NB4 (cell line): ENCODE results near the gene GOSR2.
"Not testable (repeated sequence)": the region's sequence is repeated elsewhere in the genome, so short reads cannot be mapped to it uniquely, and the experiment has no call there.

ENCODE experiments used
- DNase-seq: peaks from one replicate; pipeline ENCODE4 v3.0.0; 2010; ENCODE audit warnings: low read depth
- H3K4me3 ChIP-seq: one replicate; pipeline ENCODE4 v1.5.1; 2011; ENCODE audit warnings: mild to moderate bottlenecking, low read depth, low read length, moderate library complexity
- MYC ChIP-seq: IDR thresholded peaks from 2 replicates; pipeline ENCODE4 v1.6.1; 2011; ENCODE audit warnings: low read depth, low read length
- POLR2A ChIP-seq: IDR thresholded peaks from 2 replicates; pipeline ENCODE4 v1.6.1; 2011; ENCODE audit warnings: mild to moderate bottlenecking; ENCODE audit not compliant: insufficient read length; ENCODE audit errors: extremely low read depth
- TF ChIP-seq, protein P1 (sequence below): IDR thresholded peaks from 2 replicates; pipeline ENCODE4 v1.6.1; 2011; ENCODE audit warnings: low read depth, low read length
- TF ChIP-seq, protein P2 (sequence below): IDR thresholded peaks from one replicate; pipeline ENCODE4 v1.5.1; 2012; ENCODE audit warnings: low read depth, low read length

The GOSR2 gene

DNA sequence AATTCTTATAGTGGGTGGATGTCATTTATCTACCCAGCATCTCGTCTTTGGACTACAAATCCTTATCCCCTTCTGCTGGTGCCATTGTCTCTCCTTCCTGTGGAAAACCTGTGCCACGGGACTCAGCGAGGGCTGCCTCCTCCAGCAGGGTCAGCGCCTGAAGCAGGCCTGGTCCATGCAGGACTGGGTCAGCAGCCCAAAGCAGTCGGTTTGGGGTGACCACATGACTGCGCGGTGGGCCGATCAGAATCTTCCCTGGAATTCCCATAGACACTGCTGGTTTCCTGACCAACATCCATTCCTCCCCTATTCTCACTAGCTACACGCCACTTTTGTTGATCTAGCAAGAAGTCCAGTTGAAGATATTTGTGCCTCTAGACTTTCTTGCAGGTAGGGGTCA, 29.2 kb downstream of the GOSR2 start:
- H3K4me3 ChIP-seq: no peak overlapping the region
- TF ChIP-seq, protein P1, sequence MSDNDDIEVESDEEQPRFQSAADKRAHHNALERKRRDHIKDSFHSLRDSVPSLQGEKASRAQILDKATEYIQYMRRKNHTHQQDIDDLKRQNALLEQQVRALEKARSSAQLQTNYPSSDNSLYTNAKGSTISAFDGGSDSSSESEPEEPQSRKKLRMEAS: no peak
- TF ChIP-seq MYC: no peak
- TF ChIP-seq POLR2A: no peak
- TF ChIP-seq, protein P2, sequence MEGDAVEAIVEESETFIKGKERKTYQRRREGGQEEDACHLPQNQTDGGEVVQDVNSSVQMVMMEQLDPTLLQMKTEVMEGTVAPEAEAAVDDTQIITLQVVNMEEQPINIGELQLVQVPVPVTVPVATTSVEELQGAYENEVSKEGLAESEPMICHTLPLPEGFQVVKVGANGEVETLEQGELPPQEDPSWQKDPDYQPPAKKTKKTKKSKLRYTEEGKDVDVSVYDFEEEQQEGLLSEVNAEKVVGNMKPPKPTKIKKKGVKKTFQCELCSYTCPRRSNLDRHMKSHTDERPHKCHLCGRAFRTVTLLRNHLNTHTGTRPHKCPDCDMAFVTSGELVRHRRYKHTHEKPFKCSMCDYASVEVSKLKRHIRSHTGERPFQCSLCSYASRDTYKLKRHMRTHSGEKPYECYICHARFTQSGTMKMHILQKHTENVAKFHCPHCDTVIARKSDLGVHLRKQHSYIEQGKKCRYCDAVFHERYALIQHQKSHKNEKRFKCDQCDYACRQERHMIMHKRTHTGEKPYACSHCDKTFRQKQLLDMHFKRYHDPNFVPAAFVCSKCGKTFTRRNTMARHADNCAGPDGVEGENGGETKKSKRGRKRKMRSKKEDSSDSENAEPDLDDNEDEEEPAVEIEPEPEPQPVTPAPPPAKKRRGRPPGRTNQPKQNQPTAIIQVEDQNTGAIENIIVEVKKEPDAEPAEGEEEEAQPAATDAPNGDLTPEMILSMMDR: no peak
- DNase-seq: no peak

DNA sequence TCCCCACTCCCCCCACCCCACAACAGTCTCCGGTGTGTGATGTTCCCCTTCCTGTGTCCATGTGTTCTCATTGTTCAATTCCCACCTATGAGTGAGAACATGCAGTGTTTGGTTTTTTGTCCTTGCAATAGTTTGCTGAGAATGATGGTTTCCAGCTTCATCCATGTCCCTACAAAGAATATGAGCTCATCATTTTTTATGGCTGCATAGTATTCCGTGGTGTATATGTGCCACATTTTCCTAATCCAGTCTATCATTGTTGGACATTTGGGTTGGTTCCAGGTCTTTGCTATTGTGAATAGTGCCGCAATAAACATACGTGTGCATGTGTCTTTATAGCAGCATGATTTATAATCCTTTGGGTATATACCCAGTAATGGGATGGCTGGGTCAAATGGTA, 30.2 kb downstream of the GOSR2 start:
- not testable (repeated sequence) for DNase-seq, H3K4me3 ChIP-seq

DNA sequence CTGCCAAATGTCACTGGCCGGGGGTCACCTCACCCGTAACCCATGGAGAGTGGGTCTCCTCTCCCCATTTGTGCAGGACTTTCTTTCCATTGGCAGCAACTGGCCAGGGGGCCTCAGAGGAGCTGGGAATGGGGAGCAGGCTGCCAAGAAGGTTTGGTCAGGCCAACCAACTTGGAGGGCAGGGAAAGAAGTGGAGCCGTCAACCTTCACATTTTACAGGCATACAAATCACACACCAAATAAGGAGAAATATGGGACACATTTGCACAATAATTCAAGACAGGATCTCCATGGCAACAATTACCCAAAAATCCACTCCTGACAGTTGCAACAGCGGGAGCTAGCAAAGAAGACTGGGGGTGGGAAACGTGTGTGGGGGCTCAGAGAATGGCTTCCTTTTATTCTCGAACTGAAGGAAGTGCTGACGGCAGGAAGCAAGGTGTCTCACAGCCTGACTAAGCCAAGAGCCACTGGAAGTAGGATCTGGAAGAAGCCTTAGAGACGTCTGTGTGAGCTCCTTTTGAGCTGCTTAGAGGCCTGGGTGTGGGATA, 35.2 kb downstream of the GOSR2 start:
- no peak overlapping the region for H3K4me3 ChIP-seq
- TF ChIP-seq MYC: no peak
- no peak for TF ChIP-seq POLR2A
- TF ChIP-seq, protein P1: no peak
- TF ChIP-seq, protein P2: no peak
- no peak for DNase-seq

DNA sequence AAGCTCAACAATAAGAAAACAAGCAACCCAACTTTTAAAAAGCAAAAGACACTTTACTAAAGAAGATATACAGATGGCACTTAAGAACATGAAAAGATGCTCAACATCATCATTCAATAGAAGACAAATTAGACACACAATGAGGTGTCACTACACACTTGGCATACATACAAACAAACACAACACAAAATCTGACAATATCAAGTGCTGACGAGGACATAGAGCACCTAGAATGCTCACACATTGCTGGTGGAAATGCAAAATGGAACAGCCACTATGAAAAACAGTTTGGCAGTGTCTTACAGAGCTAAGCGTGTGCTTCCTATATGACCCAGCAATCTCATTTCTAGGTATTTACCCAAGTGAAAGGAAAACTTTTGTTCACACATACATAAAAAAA, 37.2 kb downstream of the GOSR2 start:
- no peak for TF ChIP-seq POLR2A
- TF ChIP-seq, protein P2: no peak
- no peak for TF ChIP-seq MYC
- TF ChIP-seq, protein P1: no peak
- no peak for DNase-seq
- no peak overlapping the region for H3K4me3 ChIP-seq

DNA sequence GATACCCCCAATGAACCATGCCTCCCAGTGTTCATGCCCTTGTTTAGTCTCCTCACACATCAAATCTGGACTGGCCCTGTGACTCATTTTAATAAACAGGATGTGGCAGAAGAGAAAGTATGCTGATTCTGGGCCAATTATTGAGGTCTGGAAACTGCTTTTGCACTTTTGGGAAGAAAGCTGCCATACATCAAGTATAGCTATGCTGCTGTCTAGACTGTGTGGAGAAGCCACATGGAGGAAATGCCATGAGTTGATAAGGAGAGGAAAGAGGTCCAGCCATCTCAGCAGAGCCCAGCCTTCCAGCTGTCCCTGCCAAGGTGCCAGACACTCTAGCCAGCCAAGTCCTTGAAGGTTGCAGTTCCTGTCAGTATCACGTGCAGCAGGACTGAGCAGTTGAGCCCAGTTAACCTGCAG, 39.4 kb downstream of the GOSR2 start:
- TF ChIP-seq, protein P2: no peak
- TF ChIP-seq POLR2A (no peak), MYC (no peak)
- TF ChIP-seq, protein P1: no peak
- DNase-seq: no peak
- no peak overlapping the region for H3K4me3 ChIP-seq

DNA sequence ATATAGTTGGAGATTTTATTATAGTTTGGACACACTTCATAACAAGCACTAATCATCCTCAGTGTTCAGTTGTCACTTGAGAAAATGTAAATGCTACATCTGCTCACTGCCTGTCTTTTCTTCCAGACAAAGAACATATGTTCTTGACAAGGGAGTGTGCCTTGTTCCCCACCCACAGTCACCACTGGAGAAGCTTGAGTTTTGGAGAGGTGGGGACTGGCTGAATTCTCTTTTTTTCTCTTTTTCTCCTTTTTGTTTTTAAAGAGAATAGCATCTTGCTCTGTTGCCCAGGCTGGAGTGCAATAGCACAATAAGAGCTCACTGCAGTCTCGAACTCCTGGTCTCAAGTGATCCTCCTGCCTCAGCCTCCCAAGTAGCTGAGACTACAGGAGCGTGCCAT, 40.6 kb downstream of the GOSR2 start:
- no peak overlapping the region for H3K4me3 ChIP-seq
- TF ChIP-seq, protein P2: no peak
- TF ChIP-seq, protein P1: no peak
- TF ChIP-seq MYC (no peak), POLR2A (no peak)
- DNase-seq: no peak
